Hepatocyte (in vitro differentiated cells): ENCODE data around the gene NME7.

ENCODE experiments used
- EZH2phosphoT487 ChIP-seq: fragments of 200-600 bp; sonication (generic); IDR thresholded peaks from one replicate; pipeline ENCODE4 v1.6.1; 2018; ENCODE audit warnings: antibody characterized with exemption, mild to moderate bottlenecking, low read depth, moderate library complexity; ENCODE audit not compliant: unreplicated experiment, severe bottlenecking
- TF ChIP-seq, protein P1 (sequence below): fragments of 200-600 bp; sonication (generic); IDR thresholded peaks from 2 replicates; pipeline ENCODE4 v1.5.1; 2016; ENCODE audit warnings: antibody characterized with exemption, mild to moderate bottlenecking; ENCODE audit not compliant: poor library complexity

DNA sequence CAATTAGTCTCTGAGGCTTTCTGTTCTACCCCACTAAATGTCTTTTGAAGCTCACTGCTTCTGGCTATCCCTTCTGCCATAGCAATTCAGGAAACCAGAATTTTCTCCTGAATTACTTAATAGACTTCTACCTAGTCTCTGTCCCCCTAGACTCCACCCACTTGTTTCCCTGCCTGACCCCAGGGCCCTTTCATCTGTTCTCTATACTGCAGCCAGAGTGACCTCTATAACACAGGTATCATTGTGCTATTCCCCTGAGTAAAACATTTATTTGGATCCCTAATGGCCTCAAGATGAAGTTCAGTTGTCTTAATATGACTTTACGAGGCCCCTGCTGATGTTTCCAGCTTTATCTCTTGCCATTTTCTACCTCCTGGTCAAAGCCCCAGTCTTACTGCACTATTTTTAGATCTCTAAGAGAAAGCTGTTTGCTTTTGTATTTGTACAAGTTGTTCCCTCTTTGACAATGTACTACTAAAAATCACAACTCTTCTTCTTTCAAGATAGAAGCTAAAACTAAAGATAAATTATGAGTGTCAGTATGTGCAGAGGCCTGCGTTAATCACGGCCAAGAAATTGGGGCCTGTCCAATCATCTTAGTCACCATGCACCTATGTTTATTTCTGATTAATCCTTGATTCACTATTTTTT, 206.6 kb downstream of the NME7 start:
- TF ChIP-seq, protein P1, sequence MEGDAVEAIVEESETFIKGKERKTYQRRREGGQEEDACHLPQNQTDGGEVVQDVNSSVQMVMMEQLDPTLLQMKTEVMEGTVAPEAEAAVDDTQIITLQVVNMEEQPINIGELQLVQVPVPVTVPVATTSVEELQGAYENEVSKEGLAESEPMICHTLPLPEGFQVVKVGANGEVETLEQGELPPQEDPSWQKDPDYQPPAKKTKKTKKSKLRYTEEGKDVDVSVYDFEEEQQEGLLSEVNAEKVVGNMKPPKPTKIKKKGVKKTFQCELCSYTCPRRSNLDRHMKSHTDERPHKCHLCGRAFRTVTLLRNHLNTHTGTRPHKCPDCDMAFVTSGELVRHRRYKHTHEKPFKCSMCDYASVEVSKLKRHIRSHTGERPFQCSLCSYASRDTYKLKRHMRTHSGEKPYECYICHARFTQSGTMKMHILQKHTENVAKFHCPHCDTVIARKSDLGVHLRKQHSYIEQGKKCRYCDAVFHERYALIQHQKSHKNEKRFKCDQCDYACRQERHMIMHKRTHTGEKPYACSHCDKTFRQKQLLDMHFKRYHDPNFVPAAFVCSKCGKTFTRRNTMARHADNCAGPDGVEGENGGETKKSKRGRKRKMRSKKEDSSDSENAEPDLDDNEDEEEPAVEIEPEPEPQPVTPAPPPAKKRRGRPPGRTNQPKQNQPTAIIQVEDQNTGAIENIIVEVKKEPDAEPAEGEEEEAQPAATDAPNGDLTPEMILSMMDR, result no peak
- no peak for TF ChIP-seq EZH2phosphoT487
